Natural killer cell (primary cell): Measurements from ENCODE around the gene LRRC2. TPM values are rescaled to one million over a fixed set of nuclear protein-coding genes. Genes with fewer than 3 reads are reported as not detected.

Experiments
- ATAC-seq, 3 donors: fragments of 150-1000 bp in 2 of 3; fragments of 200-7000 bp in 1 of 3; cut with Tn5 transposase; 1 replicate in 1 of 3; 2 replicates in 2 of 3; pipeline ENCODE4 v1.10.0; 2021; ENCODE audit warnings: mild to moderate bottlenecking in 2 of 3, moderate library complexity in 2 of 3
- DNase-seq, 2 donors: peaks; one replicate each; pipeline versions ENCODE4 v3.0.0 to v3.0.0-alpha.2; 2013 to 2021; ENCODE audit warnings: mixed read lengths in 1 of 2
- H3K27ac ChIP-seq: one replicate; pipeline ENCODE4 v1.5.1; 2013; ENCODE audit warnings: mild to moderate bottlenecking, low read length
- H3K27me3 ChIP-seq: one replicate; pipeline ENCODE4 v1.6.1; 2013; ENCODE audit warnings: low read length; ENCODE audit not compliant: control insufficient read depth, insufficient read depth
- H3K36me3 ChIP-seq: one replicate; pipeline ENCODE4 v1.6.1; 2013; ENCODE audit warnings: low read length; ENCODE audit not compliant: control insufficient read depth, insufficient read depth
- H3K4me1 ChIP-seq: one replicate; pipeline ENCODE4 v1.6.1; 2013; ENCODE audit warnings: low read length; ENCODE audit not compliant: control insufficient read depth, insufficient read depth
- H3K4me3 ChIP-seq: one replicate; pipeline ENCODE4 v1.5.1; 2013; ENCODE audit warnings: low read length
- H3K9me3 ChIP-seq: one replicate; pipeline ENCODE4 v1.6.1; 2013; ENCODE audit warnings: low read length; ENCODE audit not compliant: control insufficient read depth, insufficient read depth
- H3K27ac Mint-ChIP-seq, 2 donors: one replicate each; pipeline ENCODE4 v1.8.0; 2022; ENCODE audit warnings: mild to moderate bottlenecking in 2 of 2, mixed read lengths in 2 of 2, moderate library complexity in 1 of 2
- H3K27me3 Mint-ChIP-seq, 2 donors: one replicate each; pipeline ENCODE4 v1.8.0; 2022; ENCODE audit warnings: low read depth in 2 of 2, mixed read lengths in 2 of 2
- H3K36me3 Mint-ChIP-seq: one replicate; pipeline ENCODE4 v1.8.0; 2022; ENCODE audit warnings: mixed read lengths
- H3K4me1 Mint-ChIP-seq, 2 donors: one replicate each; pipeline ENCODE4 v1.8.0; 2022; ENCODE audit warnings: mixed read lengths in 2 of 2
- H3K4me3 Mint-ChIP-seq: one replicate; pipeline ENCODE4 v1.8.0; 2022; ENCODE audit warnings: mild to moderate bottlenecking, moderate library complexity, mixed read lengths
- H3K9me3 Mint-ChIP-seq, 2 donors: one replicate each; pipeline ENCODE4 v1.8.0; 2022; ENCODE audit warnings: mixed read lengths in 2 of 2
- WGBS: methylation state at CpG from one replicate; pipeline ENCODE4 v1.1.7; 2013; ENCODE audit warnings: missing lambda C conversion rate; ENCODE audit not compliant: insufficient coverage; 5-methylcytosine and 5-hydroxymethylcytosine counted together
- intact Hi-C: fragments of 100-400 bp; cut with micrococcal nuclease; formaldehyde crosslinking; loops from one replicate; pipeline ENCODE4 v1.14.2; 2022
- total RNA-seq, 4 donors: library from RNA; stranded (reverse); fragments of 120-200 nt in 1 of 4; gene quantifications; one replicate each; pipeline versions ENCODE4 v1.2.3 to v1.2.4, GENCODE V29; 2013 to 2022
- TF ChIP-seq, protein P1 (sequence below): fragments of 200-600 bp; IDR thresholded peaks from one replicate; pipeline ENCODE4 v1.8.0; 2022; ENCODE audit warnings: antibody characterized with exemption

Gene LRRC2
- total RNA-seq, 3 donors from 2014 or later (not counting 1 experiment from before 2014, with no cell fraction given) = 0.18 TPM; not detected in 2

DNA sequence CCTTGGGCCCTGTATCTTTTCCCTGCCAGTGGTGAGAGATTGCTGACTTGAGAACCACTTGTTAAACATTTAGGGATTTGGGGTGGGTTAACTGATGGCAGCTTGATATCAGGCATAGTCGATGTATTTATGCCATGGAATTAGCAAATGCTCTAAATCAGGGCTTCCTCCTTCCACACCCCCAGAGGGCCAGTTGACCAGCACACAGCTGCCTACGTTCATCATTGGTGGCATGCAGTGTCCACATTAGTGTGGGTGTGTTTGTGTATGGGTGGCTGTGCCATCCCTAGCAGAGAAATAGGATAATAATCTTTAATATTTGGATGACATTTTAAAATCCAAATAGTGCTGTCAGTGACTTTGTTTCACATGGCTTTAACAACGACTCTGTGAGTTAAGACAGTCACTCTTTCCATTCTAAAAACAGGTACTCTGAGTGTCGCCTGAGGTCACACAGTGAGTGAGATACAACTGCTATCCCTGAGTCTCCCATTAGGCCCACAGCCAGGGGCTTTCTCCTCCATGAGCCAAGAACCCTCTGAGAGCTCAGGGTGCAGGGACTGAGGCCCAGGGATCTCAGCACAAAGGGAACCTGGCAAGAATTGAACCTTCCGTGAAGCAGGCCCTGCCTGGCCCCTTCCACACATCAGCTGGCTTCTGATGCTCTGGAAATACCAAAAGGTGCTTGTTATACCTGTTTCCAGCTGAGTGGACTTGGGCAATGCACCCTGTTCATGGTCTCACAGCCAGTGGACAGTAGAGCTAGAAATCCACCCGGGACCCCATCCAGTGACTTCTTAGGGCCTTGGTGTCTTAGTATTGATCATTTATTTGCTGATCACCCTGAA, 97.1 kb downstream of the LRRC2 start:
- Histone ChIP-seq H3K4me3 (no peak overlapping the region), H3K27ac (no peak overlapping the region)

DNA sequence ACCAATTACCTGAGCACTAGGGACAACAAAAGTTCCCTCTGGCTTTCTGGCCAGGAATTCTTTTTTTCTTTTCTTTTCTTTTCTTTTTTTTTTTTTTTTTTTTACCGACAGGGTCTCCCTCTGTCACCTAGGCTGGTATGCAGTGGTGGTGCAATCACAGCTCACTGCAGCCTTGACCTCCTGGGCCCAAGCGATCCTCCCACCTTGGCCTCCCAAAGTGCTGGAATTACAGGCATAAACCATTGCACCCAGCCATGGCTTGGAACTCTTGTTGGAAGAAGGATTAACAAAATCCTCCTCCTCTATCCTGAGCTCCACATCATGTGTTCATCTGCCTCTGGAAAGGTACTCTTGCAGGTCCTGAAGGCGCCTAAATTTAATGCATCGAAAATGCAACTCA, 98.5 kb downstream of the LRRC2 start:
- TF ChIP-seq, protein P1, sequence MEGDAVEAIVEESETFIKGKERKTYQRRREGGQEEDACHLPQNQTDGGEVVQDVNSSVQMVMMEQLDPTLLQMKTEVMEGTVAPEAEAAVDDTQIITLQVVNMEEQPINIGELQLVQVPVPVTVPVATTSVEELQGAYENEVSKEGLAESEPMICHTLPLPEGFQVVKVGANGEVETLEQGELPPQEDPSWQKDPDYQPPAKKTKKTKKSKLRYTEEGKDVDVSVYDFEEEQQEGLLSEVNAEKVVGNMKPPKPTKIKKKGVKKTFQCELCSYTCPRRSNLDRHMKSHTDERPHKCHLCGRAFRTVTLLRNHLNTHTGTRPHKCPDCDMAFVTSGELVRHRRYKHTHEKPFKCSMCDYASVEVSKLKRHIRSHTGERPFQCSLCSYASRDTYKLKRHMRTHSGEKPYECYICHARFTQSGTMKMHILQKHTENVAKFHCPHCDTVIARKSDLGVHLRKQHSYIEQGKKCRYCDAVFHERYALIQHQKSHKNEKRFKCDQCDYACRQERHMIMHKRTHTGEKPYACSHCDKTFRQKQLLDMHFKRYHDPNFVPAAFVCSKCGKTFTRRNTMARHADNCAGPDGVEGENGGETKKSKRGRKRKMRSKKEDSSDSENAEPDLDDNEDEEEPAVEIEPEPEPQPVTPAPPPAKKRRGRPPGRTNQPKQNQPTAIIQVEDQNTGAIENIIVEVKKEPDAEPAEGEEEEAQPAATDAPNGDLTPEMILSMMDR = no peak
- Histone ChIP-seq H3K9me3 (no peaks in the 10 kb centered on the region), H3K4me1 (no peaks in the 10 kb centered on the region), H3K27me3 (peaks cover 18% of the 10 kb centered on the region), H3K4me3 (no peak overlapping the region), H3K36me3 (no peaks in the 10 kb centered on the region), H3K27ac (no peak overlapping the region)
- DNase-seq (no peak), ATAC-seq (no peak)
- H3K4me3 Mint-ChIP-seq = no peak overlapping the region
- intact Hi-C loops = no loop called here
- WGBS = 99% methylated on average over 3 of the region's 4 CpGs
- H3K27me3 Mint-ChIP-seq = peaks cover 28 to 31% of the 10 kb centered on the region in 2 donors
- no peaks in the 10 kb centered on the region for H3K36me3 Mint-ChIP-seq
- no peak overlapping the region for H3K27ac Mint-ChIP-seq
- H3K4me1 Mint-ChIP-seq = no peaks in the 10 kb centered on the region
- no peaks in the 10 kb centered on the region for H3K9me3 Mint-ChIP-seq

More for the DNA sequence above, 97.1 kb downstream of the LRRC2 start:
- ATAC-seq (no peak), DNase-seq (no peak)
- Histone ChIP-seq H3K9me3 (no peaks in the 10 kb centered on the region), H3K4me1 (no peaks in the 10 kb centered on the region), H3K36me3 (no peaks in the 10 kb centered on the region), H3K27me3 (peaks cover 14% of the 10 kb centered on the region)
- Mint-ChIP-seq H3K27me3 (peaks cover 26 to 27% of the 10 kb centered on the region in 2 donors), H3K9me3 (peaks cover 0 to under 1% of the 10 kb centered on the region in 2 donors), H3K4me3 (no peak overlapping the region), H3K36me3 (no peaks in the 10 kb centered on the region), H3K27ac (no peak overlapping the region), H3K4me1 (no peaks in the 10 kb centered on the region)
- intact Hi-C loops = no loop called here
- TF ChIP-seq, protein P1 = no peak
- WGBS = 85% methylated on average over 5 of the region's 6 CpGs

DNA sequence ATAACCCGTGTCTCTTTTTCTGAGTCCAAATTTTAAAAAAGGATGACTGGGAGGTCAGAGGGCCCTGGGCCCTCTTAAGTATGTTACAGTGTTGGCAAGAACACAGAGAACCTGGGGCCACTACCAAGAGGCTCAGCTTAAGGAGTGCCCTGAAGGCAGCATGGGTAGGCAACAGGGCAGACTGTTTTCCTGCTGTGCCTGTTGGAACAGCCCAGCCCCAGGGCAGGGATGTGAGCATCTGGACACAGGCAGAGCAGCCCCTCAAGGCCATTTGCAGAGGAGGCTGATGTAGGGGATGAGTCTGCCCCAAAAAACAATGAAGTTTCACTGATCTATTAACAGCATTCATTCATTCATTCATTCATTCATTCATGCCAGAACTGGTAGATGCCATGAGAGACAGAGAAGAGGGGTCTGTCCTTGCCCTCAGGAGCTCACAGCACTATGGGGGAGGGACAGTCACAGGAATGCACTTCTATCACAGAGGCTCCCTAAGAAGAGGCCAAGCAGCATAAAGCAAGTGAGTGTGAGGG, 99.2 kb downstream of the LRRC2 start:
- DNase-seq = no peak
- TF ChIP-seq, protein P1 = no peak
- Mint-ChIP-seq H3K4me1 (no peaks in the 10 kb centered on the region), H3K36me3 (no peaks in the 10 kb centered on the region), H3K4me3 (no peak overlapping the region), H3K9me3 (no peaks in the 10 kb centered on the region), H3K27me3 (peaks cover 33 to 35% of the 10 kb centered on the region in 2 donors), H3K27ac (no peak overlapping the region)
- Histone ChIP-seq H3K9me3 (no peaks in the 10 kb centered on the region), H3K4me3 (no peak overlapping the region), H3K4me1 (no peaks in the 10 kb centered on the region), H3K27ac (no peak overlapping the region), H3K36me3 (no peaks in the 10 kb centered on the region), H3K27me3 (peaks cover 11% of the 10 kb centered on the region)
- 90% methylated on average over 1 of the region's 1 CpG for WGBS
- ATAC-seq = no peak
- intact Hi-C loops = no loop called here
